Trophoblast cell (in vitro differentiated cells and primary cell): Measurements from ENCODE around the gene ELK1.

ENCODE experiments used
- DNase-seq, 2 donors: peaks; one replicate each; pipeline ENCODE4 v3.0.0-alpha.2; 2016
- H2AFZ ChIP-seq: 2 replicates; pipeline ENCODE4 v1.6.1; 2013; ENCODE audit warnings: low read length, moderate library complexity, mild to moderate bottlenecking; ENCODE audit not compliant: insufficient read depth, poor library complexity
- H2AK5ac ChIP-seq: 2 replicates; pipeline ENCODE4 v1.6.1; 2013; ENCODE audit warnings: mild to moderate bottlenecking, low read length
- H2BK120ac ChIP-seq: 2 replicates; pipeline ENCODE4 v1.6.1; 2013; ENCODE audit warnings: low read length, mild to moderate bottlenecking, moderate library complexity; ENCODE audit not compliant: insufficient read depth, poor library complexity
- H2BK12ac ChIP-seq: 2 replicates; pipeline ENCODE4 v1.6.1; 2013; ENCODE audit warnings: mild to moderate bottlenecking, low read length, moderate library complexity
- H2BK5ac ChIP-seq: 2 replicates; pipeline ENCODE4 v1.6.1; 2013; ENCODE audit warnings: low read length, low read depth, moderate library complexity, mild to moderate bottlenecking; ENCODE audit not compliant: poor library complexity
- H3K14ac ChIP-seq: 2 replicates; pipeline ENCODE4 v1.6.1; 2013; ENCODE audit warnings: mild to moderate bottlenecking, low read length
- H3K18ac ChIP-seq: 2 replicates; pipeline ENCODE4 v1.6.1; 2013; ENCODE audit warnings: mild to moderate bottlenecking, low read length
- H3K23ac ChIP-seq: 2 replicates; pipeline ENCODE4 v1.6.1; 2013; ENCODE audit warnings: low read length
- H3K27ac ChIP-seq: 2 replicates; pipeline ENCODE4 v1.5.1; 2013; ENCODE audit warnings: low read depth, mild to moderate bottlenecking, inconsistent platforms, low read length, moderate library complexity
- H3K27me3 ChIP-seq: 2 replicates; pipeline ENCODE4 v1.6.1; 2013; ENCODE audit warnings: inconsistent platforms, mild to moderate bottlenecking, low read length, moderate library complexity; ENCODE audit not compliant: insufficient read depth
- H3K36me3 ChIP-seq, 2 experiments: 1 replicate in 1 of 2; 2 replicates in 1 of 2; pipeline ENCODE4 v1.6.1; 2013; ENCODE audit warnings: low read length in 2 of 2, mild to moderate bottlenecking in 2 of 2, moderate library complexity in 1 of 2; ENCODE audit not compliant: insufficient read depth in 2 of 2, control insufficient read depth in 1 of 2
- H3K4ac ChIP-seq: 2 replicates; pipeline ENCODE4 v1.6.1; 2013; ENCODE audit warnings: low read depth, mild to moderate bottlenecking, low read length, moderate library complexity
- H3K4me1 ChIP-seq, 2 experiments: 1 replicate in 1 of 2; 2 replicates in 1 of 2; pipeline ENCODE4 v1.6.1; 2013; ENCODE audit warnings: low read length in 2 of 2, mild to moderate bottlenecking in 2 of 2, moderate library complexity in 1 of 2; ENCODE audit not compliant: insufficient read depth in 2 of 2, control insufficient read depth in 1 of 2
- H3K4me2 ChIP-seq: 2 replicates; pipeline ENCODE4 v1.6.1; 2013; ENCODE audit warnings: inconsistent platforms, mild to moderate bottlenecking, low read length, moderate library complexity
- H3K4me3 ChIP-seq: 2 replicates; pipeline ENCODE4 v1.5.1; 2013; ENCODE audit warnings: mild to moderate bottlenecking, low read depth, low read length, inconsistent platforms
- H3K79me1 ChIP-seq: one replicate; pipeline ENCODE4 v1.6.1; 2013; ENCODE audit warnings: low read length
- H3K79me2 ChIP-seq: 2 replicates; pipeline ENCODE4 v1.6.1; 2013; ENCODE audit warnings: low read length, mild to moderate bottlenecking; ENCODE audit not compliant: control insufficient read depth, insufficient read depth, poor library complexity
- H3K9ac ChIP-seq: 2 replicates; pipeline ENCODE4 v1.6.1; 2013; ENCODE audit warnings: mild to moderate bottlenecking, low read length
- H3K9me3 ChIP-seq: 2 replicates; pipeline ENCODE4 v1.6.1; 2013; ENCODE audit warnings: low read depth, mild to moderate bottlenecking, control low read depth, inconsistent platforms, low read length; ENCODE audit not compliant: insufficient read depth
- H4K12ac ChIP-seq: 2 replicates; pipeline ENCODE4 v1.6.1; 2013; ENCODE audit warnings: low read depth, mild to moderate bottlenecking, low read length, moderate library complexity
- H4K8ac ChIP-seq: 2 replicates; pipeline ENCODE4 v1.6.1; 2013; ENCODE audit warnings: low read depth, mild to moderate bottlenecking, low read length, moderate library complexity
- H4K91ac ChIP-seq: one replicate; pipeline ENCODE4 v1.6.1; 2013; ENCODE audit warnings: low read depth, mild to moderate bottlenecking, low read length, moderate library complexity
- whole genome bisulfite sequencing: extraction: QIAGEN DNeasy Blood & Tissue Kit; methylation state at CpG from one replicate; pipeline ENCODE4 v1.1.7; 2013; ENCODE audit warnings: missing lambda C conversion rate; ENCODE audit not compliant: insufficient read length, insufficient coverage; ENCODE audit errors: extremely low coverage; 5-methylcytosine and 5-hydroxymethylcytosine counted together

ELK1 gene

DNA sequence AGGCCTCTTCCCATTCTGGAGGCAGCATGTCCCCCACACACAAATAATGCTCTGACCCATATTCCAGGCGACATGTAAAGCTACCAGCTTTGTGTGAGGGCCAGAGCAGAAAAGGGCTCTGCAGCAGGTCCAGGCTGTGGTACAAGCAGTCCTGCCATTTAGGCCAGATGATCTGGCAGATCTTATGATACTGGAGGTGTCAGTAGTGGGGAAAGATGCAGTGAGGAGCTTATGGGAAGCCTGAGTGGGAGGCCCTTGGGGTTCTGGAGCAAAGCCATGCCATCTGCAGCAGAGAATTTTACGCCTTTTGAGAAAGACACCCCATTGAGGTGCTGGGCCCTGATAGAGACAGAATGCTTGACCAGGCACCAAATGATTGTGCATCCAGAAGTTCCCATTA lies 38.4 kb downstream of the ELK1 start:
- Histone ChIP-seq H2BK5ac (no peak overlapping the region), H3K36me3 (no peaks in the 10 kb centered on the region), H4K91ac (no peak overlapping the region), H3K23ac (no peak overlapping the region), H3K14ac (no peak overlapping the region), H3K4ac (no peak overlapping the region), H2AK5ac (no peak overlapping the region), H4K8ac (no peak overlapping the region), H2BK120ac (no peak overlapping the region), H3K4me1 (peaks cover 3 to 4% of the 10 kb centered on the region in 2 experiments), H3K18ac (no peak overlapping the region), H3K9me3 (no peaks in the 10 kb centered on the region), H4K12ac (no peak overlapping the region), H3K79me1 (no peaks in the 10 kb centered on the region), H3K9ac (no peak overlapping the region), H3K27me3 (no peaks in the 10 kb centered on the region), H3K4me2 (no peak overlapping the region), H3K79me2 (no peaks in the 10 kb centered on the region), H3K4me3 (no peak overlapping the region), H3K27ac (no peak overlapping the region), H2BK12ac (no peak overlapping the region), H2AFZ (no peak overlapping the region)
- no CpG with 5 or more reads among the region's 2 CpGs for WGBS
- no peak for DNase-seq

DNA sequence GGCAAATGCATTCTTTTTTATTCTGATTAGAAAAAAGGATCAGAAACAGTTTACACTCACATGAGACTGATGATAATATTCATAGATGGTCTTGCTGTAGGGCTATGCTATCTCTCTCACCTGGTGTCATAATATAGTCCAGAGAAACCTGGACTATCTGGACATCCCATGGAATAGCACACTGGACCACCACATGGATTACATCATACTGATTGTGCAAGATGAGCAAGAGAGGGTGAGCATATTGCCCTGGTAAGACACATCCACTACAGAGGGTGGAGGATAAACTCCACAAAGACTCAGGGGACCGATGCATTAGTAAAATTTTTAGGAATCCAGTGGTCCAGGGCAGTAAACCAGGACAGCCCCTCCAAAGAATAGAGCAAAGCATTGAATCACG lies 38.9 kb downstream of the ELK1 start:
- Histone ChIP-seq H4K8ac (no peak overlapping the region), H3K79me1 (peaks cover 2% of the 10 kb centered on the region), H3K79me2 (no peaks in the 10 kb centered on the region), H4K12ac (no peak overlapping the region), H2BK120ac (no peak overlapping the region), H3K9ac (no peak overlapping the region), H3K9me3 (no peaks in the 10 kb centered on the region), H4K91ac (no peak overlapping the region), H3K27me3 (no peaks in the 10 kb centered on the region), H2AK5ac (no peak overlapping the region), H3K4me3 (no peak overlapping the region), H3K36me3 (no peaks in the 10 kb centered on the region), H3K23ac (no peak overlapping the region), H2BK12ac (no peak overlapping the region), H3K4ac (no peak overlapping the region), H3K18ac (no peak overlapping the region), H3K27ac (no peak overlapping the region), H2BK5ac (no peak overlapping the region), H3K14ac (no peak overlapping the region), H2AFZ (no peak overlapping the region), H3K4me2 (no peak overlapping the region), H3K4me1 (peaks cover 6 to 7% of the 10 kb centered on the region in 2 experiments)
- DNase-seq: no peak
- no CpG with 5 or more reads among the region's 2 CpGs for WGBS

DNA sequence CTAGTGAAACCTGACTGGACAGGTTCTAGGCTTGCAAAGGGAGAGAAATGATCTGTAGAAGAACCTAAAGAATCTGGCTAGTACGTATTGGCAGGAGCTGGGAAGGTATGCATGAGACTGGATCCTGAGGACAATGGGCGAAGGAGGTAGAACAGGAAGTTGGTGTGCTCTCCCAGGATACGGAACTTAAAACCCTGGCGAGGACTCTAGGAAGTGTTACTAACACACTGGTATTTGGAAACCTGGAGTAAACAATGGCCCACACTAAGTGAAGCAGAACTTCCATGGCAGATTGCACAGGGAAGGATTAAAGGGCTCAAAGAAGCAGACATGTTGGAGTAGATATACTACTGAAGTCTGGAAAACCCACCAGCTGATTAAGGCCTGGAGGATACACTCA lies 39.9 kb downstream of the ELK1 start:
- no peak overlapping the region for H4K12ac ChIP-seq
- H3K9ac ChIP-seq: no peak overlapping the region
- H3K27ac ChIP-seq: no peak overlapping the region
- DNase-seq: no peak
- H2BK5ac ChIP-seq: no peak overlapping the region
- H3K4me1 ChIP-seq: peaks cover 6 to 7% of the 10 kb centered on the region in 2 experiments
- no peak overlapping the region for H3K18ac ChIP-seq
- H3K36me3 ChIP-seq: no peaks in the 10 kb centered on the region
- H2AFZ ChIP-seq: no peak overlapping the region
- no CpG with 5 or more reads among the region's 4 CpGs for WGBS
- H3K9me3 ChIP-seq: no peaks in the 10 kb centered on the region
- H3K23ac ChIP-seq: no peak overlapping the region
- H2BK12ac ChIP-seq: no peak overlapping the region
- H3K79me1 ChIP-seq: peaks cover 2% of the 10 kb centered on the region
- H2AK5ac ChIP-seq: no peak overlapping the region
- H3K4me3 ChIP-seq: no peak overlapping the region
- H3K4ac ChIP-seq: no peak overlapping the region
- no peaks in the 10 kb centered on the region for H3K79me2 ChIP-seq
- H3K4me2 ChIP-seq: no peak overlapping the region
- no peak overlapping the region for H3K14ac ChIP-seq
- H4K8ac ChIP-seq: no peak overlapping the region
- H3K27me3 ChIP-seq: no peaks in the 10 kb centered on the region
- no peak overlapping the region for H2BK120ac ChIP-seq
- H4K91ac ChIP-seq: no peak overlapping the region

DNA sequence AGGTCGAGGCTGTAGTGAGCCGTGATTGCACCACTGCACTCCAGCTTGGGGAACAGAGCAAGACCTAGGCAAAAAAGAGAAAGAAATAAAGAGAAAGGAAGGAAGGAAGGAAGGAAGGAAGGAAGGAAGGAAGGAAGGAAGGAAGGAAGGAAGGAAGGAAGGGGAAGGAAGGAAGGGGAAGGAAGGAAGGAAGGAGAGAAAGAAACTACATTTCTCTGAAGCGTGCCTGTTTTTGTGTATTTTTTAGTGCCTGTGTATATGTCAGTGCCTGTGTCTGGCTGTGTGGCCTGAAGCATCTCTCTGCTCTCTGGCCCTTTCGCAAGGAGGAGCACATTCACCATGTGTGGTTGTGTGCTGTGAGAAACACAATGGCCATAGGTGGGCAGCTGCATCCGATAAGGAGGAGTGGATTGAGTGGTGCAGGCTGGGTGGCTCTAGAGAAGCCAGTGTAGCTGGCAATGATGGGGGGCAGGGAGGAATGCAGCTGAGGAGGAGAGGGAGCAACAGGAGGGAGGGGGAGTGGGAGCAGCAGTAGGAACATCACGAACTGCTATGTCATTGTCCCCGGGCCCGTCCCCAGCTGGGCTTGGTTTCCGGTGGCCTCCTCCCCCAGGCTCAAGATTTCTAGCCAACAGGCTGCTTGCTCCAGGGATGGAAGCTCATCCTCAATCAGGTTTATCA lies 42.1 kb downstream of the ELK1 start:
- H3K9ac ChIP-seq: no peak overlapping the region
- H2AFZ ChIP-seq: no peak overlapping the region
- no peak overlapping the region for H2BK120ac ChIP-seq
- H3K27ac ChIP-seq: no peak overlapping the region
- no peak overlapping the region for H4K12ac ChIP-seq
- no peaks in the 10 kb centered on the region for H3K9me3 ChIP-seq
- WGBS: no CpG with 5 or more reads among the region's 9 CpGs
- H2AK5ac ChIP-seq: no peak overlapping the region
- no peak overlapping the region for H2BK5ac ChIP-seq
- no peak overlapping the region for H3K4ac ChIP-seq
- H4K91ac ChIP-seq: no peak overlapping the region
- peaks cover 2% of the 10 kb centered on the region for H3K79me1 ChIP-seq
- H3K23ac ChIP-seq: no peak overlapping the region
- no peaks in the 10 kb centered on the region for H3K36me3 ChIP-seq
- H3K18ac ChIP-seq: no peak overlapping the region
- no peak overlapping the region for H3K14ac ChIP-seq
- no peak overlapping the region for H4K8ac ChIP-seq
- H2BK12ac ChIP-seq: no peak overlapping the region
- peaks cover 6 to 7% of the 10 kb centered on the region in 2 experiments for H3K4me1 ChIP-seq
- no peak for DNase-seq
- H3K4me3 ChIP-seq: no peak overlapping the region
- no peaks in the 10 kb centered on the region for H3K79me2 ChIP-seq
- H3K27me3 ChIP-seq: no peaks in the 10 kb centered on the region
- no peak overlapping the region for H3K4me2 ChIP-seq
